Measurements from ENCODE around the gene SOS1. TPM values are rescaled to one million over a fixed set of nuclear protein-coding genes. Genes with fewer than 3 reads are reported as not detected.

Gene SOS1
- total and polyA plus RNA-seq, 2 of the 13 experiments (the other 11 are each of a cell fraction or from before 2014, with no cell fraction given), result 20.8 to 60.4 TPM

- TF ChIP-seq ZSCAN31 (CRISPR knock-in tag; IDR thresholded peaks at IDR 0.05; ENCODE audit: low read depth) (peak; percentile 96), IRF2 (CRISPR knock-in tag; IDR thresholded peaks at IDR 0.05) (peak; percentile 62; the same call in 1 of the 2 replicates), ZSCAN9 (CRISPR knock-in tag; IDR thresholded peaks at IDR 0.05; ENCODE audit: borderline replicate concordance) (peak; percentile 89; the same call in 1 of the 2 replicates), MLX (CRISPR knock-in tag; IDR thresholded peaks at IDR 0.05) (peak; percentile 95), ZNF780A (CRISPR knock-in tag; IDR thresholded peaks at IDR 0.05) (no peak), PRPF4 (IDR thresholded peaks at IDR 0.05; ENCODE audit: low read depth, low read length, poor library complexity, severe bottlenecking) (no peak), GLMP (CRISPR knock-in tag; IDR thresholded peaks at IDR 0.05; ENCODE audit: borderline replicate concordance) (no peak), UBTF (CRISPR knock-in tag; IDR thresholded peaks at IDR 0.05) (peak; percentile 93), ZNF616 (CRISPR knock-in tag; IDR thresholded peaks at IDR 0.05; ENCODE audit: low read depth) (peak; percentile 66; the same call in 1 of the 2 replicates), NPAS2 (CRISPR knock-in tag; IDR thresholded peaks at IDR 0.05; ENCODE audit: borderline replicate concordance) (no peak), HMG20B (CRISPR knock-in tag; conservative IDR thresholded peaks at IDR 0.05) (peak; percentile 78), NBN (conservative IDR thresholded peaks at IDR 0.05) (no peak), ZFP90 (CRISPR knock-in tag; IDR thresholded peaks at IDR 0.05; ENCODE audit: borderline replicate concordance) (no peak), RFX3 (CRISPR knock-in tag; IDR thresholded peaks at IDR 0.05) (no peak), ZNF790 (CRISPR knock-in tag; IDR thresholded peaks at IDR 0.05; ENCODE audit: borderline replicate concordance) (no peak; the same call in 1 of the 2 replicates), GFI1 (CRISPR knock-in tag; IDR thresholded peaks at IDR 0.05; ENCODE audit: borderline replicate concordance) (peak; percentile 20; the same call in 1 of the 2 replicates), KLF12 (CRISPR knock-in tag; IDR thresholded peaks at IDR 0.05; ENCODE audit: borderline replicate concordance) (no peak), MLXIP (CRISPR knock-in tag; IDR thresholded peaks at IDR 0.05; ENCODE audit: borderline replicate concordance) (no peak)
- TF ChIP-seq, protein P1, sequence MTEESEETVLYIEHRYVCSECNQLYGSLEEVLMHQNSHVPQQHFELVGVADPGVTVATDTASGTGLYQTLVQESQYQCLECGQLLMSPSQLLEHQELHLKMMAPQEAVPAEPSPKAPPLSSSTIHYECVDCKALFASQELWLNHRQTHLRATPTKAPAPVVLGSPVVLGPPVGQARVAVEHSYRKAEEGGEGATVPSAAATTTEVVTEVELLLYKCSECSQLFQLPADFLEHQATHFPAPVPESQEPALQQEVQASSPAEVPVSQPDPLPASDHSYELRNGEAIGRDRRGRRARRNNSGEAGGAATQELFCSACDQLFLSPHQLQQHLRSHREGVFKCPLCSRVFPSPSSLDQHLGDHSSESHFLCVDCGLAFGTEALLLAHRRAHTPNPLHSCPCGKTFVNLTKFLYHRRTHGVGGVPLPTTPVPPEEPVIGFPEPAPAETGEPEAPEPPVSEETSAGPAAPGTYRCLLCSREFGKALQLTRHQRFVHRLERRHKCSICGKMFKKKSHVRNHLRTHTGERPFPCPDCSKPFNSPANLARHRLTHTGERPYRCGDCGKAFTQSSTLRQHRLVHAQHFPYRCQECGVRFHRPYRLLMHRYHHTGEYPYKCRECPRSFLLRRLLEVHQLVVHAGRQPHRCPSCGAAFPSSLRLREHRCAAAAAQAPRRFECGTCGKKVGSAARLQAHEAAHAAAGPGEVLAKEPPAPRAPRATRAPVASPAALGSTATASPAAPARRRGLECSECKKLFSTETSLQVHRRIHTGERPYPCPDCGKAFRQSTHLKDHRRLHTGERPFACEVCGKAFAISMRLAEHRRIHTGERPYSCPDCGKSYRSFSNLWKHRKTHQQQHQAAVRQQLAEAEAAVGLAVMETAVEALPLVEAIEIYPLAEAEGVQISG (CRISPR knock-in tag; IDR thresholded peaks at IDR 0.05), result peak; percentile 75
These were observed at the start of gene SOS1 (continued) for GRCh38 chr2:39120771-39121522.

All from HepG2 (cell line).